ENCODE measurements around the gene TRIO. TPM values are rescaled to one million over a fixed set of nuclear protein-coding genes. Genes with fewer than 3 reads are reported as not detected.

The TRIO gene
- total RNA-seq, 3 donors from 2014 or later (not counting 1 experiment from before 2014, with no cell fraction given): 84.6 to 136 (median 94.3) TPM

- H3K27ac ChIP-seq (ENCODE audit: low read length): no peak overlapping the region
- intact Hi-C loops (cut with micrococcal nuclease): no loop called here
- Mint-ChIP-seq H3K4me3 (no peak overlapping the region), H3K27ac (no peak overlapping the region), H3K36me3 (peaks cover 21% of the 10 kb centered on the region), H3K9me3 (no peaks in the 10 kb centered on the region), H3K27me3 (ENCODE audit: low read depth in 2 of 2) (no peaks in the 10 kb centered on the region), H3K4me1 (no peaks in the 10 kb centered on the region)
- 93% methylated on average over 3 of the region's 4 CpGs for WGBS (ENCODE audit: insufficient coverage)
- no peaks in the 10 kb centered on the region for H3K4me1 ChIP-seq (ENCODE audit: control insufficient read depth, insufficient read depth, low read length)
- no peaks in the 10 kb centered on the region for H3K9me3 ChIP-seq (ENCODE audit: control insufficient read depth, insufficient read depth, low read length)
- DNase-seq (no peak), ATAC-seq (no peak)
- no peaks in the 10 kb centered on the region for H3K27me3 ChIP-seq (ENCODE audit: control insufficient read depth, insufficient read depth, low read length)
- TF ChIP-seq CTCF (IDR thresholded peaks at IDR 0.05): no peak
- no peak overlapping the region for H3K4me3 ChIP-seq (ENCODE audit: low read length)
- peaks cover 36% of the 10 kb centered on the region for H3K36me3 ChIP-seq (ENCODE audit: control insufficient read depth, insufficient read depth, low read length)
Observed at GRCh38 chr5:14382640-14383039, 239.5 kb downstream of the TRIO start.

- peaks cover 15% of the 10 kb centered on the region for H3K36me3 Mint-ChIP-seq
- H3K27ac ChIP-seq (ENCODE audit: low read length): no peak overlapping the region
- no peak for ATAC-seq
- no peaks in the 10 kb centered on the region for H3K9me3 ChIP-seq (ENCODE audit: control insufficient read depth, insufficient read depth, low read length)
- no peak for DNase-seq
- no peaks in the 10 kb centered on the region for H3K4me1 Mint-ChIP-seq
- H3K4me3 ChIP-seq (ENCODE audit: low read length): no peak overlapping the region
- 92% methylated on average over 11 of the region's 11 CpGs for WGBS (ENCODE audit: insufficient coverage)
- H3K27me3 Mint-ChIP-seq (ENCODE audit: low read depth in 2 of 2): no peaks in the 10 kb centered on the region
- no peak for TF ChIP-seq CTCF (IDR thresholded peaks at IDR 0.05)
- H3K4me3 Mint-ChIP-seq: no peak overlapping the region
- H3K36me3 ChIP-seq (ENCODE audit: control insufficient read depth, insufficient read depth, low read length): peaks cover 38% of the 10 kb centered on the region
- no peak overlapping the region for H3K27ac Mint-ChIP-seq
- no peaks in the 10 kb centered on the region for H3K27me3 ChIP-seq (ENCODE audit: control insufficient read depth, insufficient read depth, low read length)
- H3K4me1 ChIP-seq (ENCODE audit: control insufficient read depth, insufficient read depth, low read length): no peaks in the 10 kb centered on the region
- intact Hi-C loops (cut with micrococcal nuclease): no loop called here
- no peaks in the 10 kb centered on the region for H3K9me3 Mint-ChIP-seq
Observed at GRCh38 chr5:14383923-14384322, 240.8 kb downstream of the TRIO start.

- no peak for ATAC-seq
Observed at GRCh38 chr5:14385019-14385418, 241.9 kb downstream of the TRIO start.

More at GRCh38 chr5:14385019-14385418, 241.9 kb downstream of the TRIO start:
- intact Hi-C loops (cut with micrococcal nuclease): no loop called here
- Histone ChIP-seq H3K4me3 (ENCODE audit: low read length) (no peak overlapping the region), H3K27me3 (ENCODE audit: control insufficient read depth, insufficient read depth, low read length) (no peaks in the 10 kb centered on the region), H3K9me3 (ENCODE audit: control insufficient read depth, insufficient read depth, low read length) (no peaks in the 10 kb centered on the region), H3K27ac (ENCODE audit: low read length) (no peak overlapping the region), H3K4me1 (ENCODE audit: control insufficient read depth, insufficient read depth, low read length) (no peaks in the 10 kb centered on the region), H3K36me3 (ENCODE audit: control insufficient read depth, insufficient read depth, low read length) (peaks cover 39% of the 10 kb centered on the region)
- Mint-ChIP-seq H3K27me3 (ENCODE audit: low read depth in 2 of 2) (no peaks in the 10 kb centered on the region), H3K36me3 (peaks cover 16% of the 10 kb centered on the region), H3K27ac (no peak overlapping the region), H3K4me1 (no peaks in the 10 kb centered on the region), H3K9me3 (no peaks in the 10 kb centered on the region), H3K4me3 (no peak overlapping the region)
- peak in 1 of 2 donors; percentile 24 for DNase-seq
- no peak for TF ChIP-seq CTCF (IDR thresholded peaks at IDR 0.05)
- WGBS (ENCODE audit: insufficient coverage): 87% methylated on average over 15 of the region's 15 CpGs
